Hepatocyte (in vitro differentiated cells): ENCODE results near the gene AP2M1.
"Not testable (repeated sequence)": the region's sequence is repeated elsewhere in the genome, so short reads cannot be mapped to it uniquely, and the experiment has no call there.

Experiments
- CTCF ChIP-seq: fragments of 200-600 bp; sonication (generic); IDR thresholded peaks from 2 replicates; pipeline ENCODE4 v1.5.1; 2016; ENCODE audit warnings: antibody characterized with exemption, mild to moderate bottlenecking; ENCODE audit not compliant: poor library complexity
- EZH2 ChIP-seq: fragments of 200-600 bp; sonication (generic); IDR thresholded peaks from 2 replicates; pipeline ENCODE4 v1.6.1; 2016; ENCODE audit warnings: antibody characterized with exemption, mild to moderate bottlenecking, borderline replicate concordance

GRCh38 chr3:184149770-184150169, 24.9 kb upstream of the AP2M1 start:
- not testable (repeated sequence) for TF ChIP-seq CTCF, EZH2
